Mesenteric fat pad (tissue), 1 donor: ENCODE data around the gene TUBGCP5. TPM values are rescaled to one million over a fixed set of nuclear protein-coding genes. Genes with fewer than 3 reads are reported as not detected.

ENCODE experiments used
- DNase-seq: peaks from one replicate; pipeline ENCODE4 v3.0.0-alpha.2; 2020; ENCODE audit warnings: low spot score
- total RNA-seq: library from RNA; stranded (reverse); fragmentation: NEBNext Ultra II Directional; extraction: Animal tissue kit (Norgen Biotek cat#: 25700); gene quantifications from one replicate; pipeline ENCODE4 v1.2.1, GENCODE V29; 2021
- donor health status: DM: yes; HTN: yes; CAD: no.

Gene TUBGCP5
- total RNA-seq, 1 donor from 2014 or later: 16.3 TPM

- no peak for DNase-seq
These were observed 84.4 kb downstream of the TUBGCP5 start for GRCh38 chr15:22954798-22955543.

GRCh38 chr15:22954326-22954725 is 85.0 kb downstream of the TUBGCP5 start:
- no peak for DNase-seq

- DNase-seq: no peak
These were observed 86.4 kb downstream of the TUBGCP5 start for GRCh38 chr15:22952796-22953579.

- no peak for DNase-seq
These were observed 87.7 kb downstream of the TUBGCP5 start for GRCh38 chr15:22951381-22952280.

- DNase-seq: no peak
These were observed 88.4 kb downstream of the TUBGCP5 start for GRCh38 chr15:22951031-22951380.

GRCh38 chr15:22950256-22950990 is 88.9 kb downstream of the TUBGCP5 start:
- DNase-seq: no peak

Other genes starting within 250 kb of the TUBGCP5 start
- 43.4 TPM for gene NIPA2, start 200.9 kb downstream of the TUBGCP5 start, total RNA-seq
- 138 TPM for gene CYFIP1, start 59.2 kb downstream of the TUBGCP5 start, total RNA-seq
- gene GOLGA6L1, start 97.3 kb upstream of the TUBGCP5 start, total RNA-seq: not detected